H9 (cell line): ENCODE results near the gene APCDD1. TPM values are rescaled to one million over a fixed set of nuclear protein-coding genes. Genes with fewer than 3 reads are reported as not detected.

Experiments used
- DNase-seq: peaks from one replicate; pipeline ENCODE4 v3.0.0-alpha.2; 2017
- H2AFZ ChIP-seq: one replicate; pipeline ENCODE4 v1.6.1; 2013; ENCODE audit warnings: mild to moderate bottlenecking, low read length, control low read depth, moderate library complexity
- H2AK5ac ChIP-seq: 2 replicates; pipeline ENCODE4 v1.6.1; 2013; ENCODE audit warnings: low read length, control low read depth, mixed read lengths; ENCODE audit not compliant: insufficient read length
- H2BK120ac ChIP-seq: one replicate; pipeline ENCODE4 v1.6.1; 2013; ENCODE audit warnings: low read depth, mild to moderate bottlenecking, low read length, control low read depth, inconsistent platforms; ENCODE audit not compliant: poor library complexity, severe bottlenecking
- H2BK12ac ChIP-seq: 2 replicates; pipeline ENCODE4 v1.6.1; 2013; ENCODE audit warnings: low read length, control low read depth, mixed read lengths, low read depth; ENCODE audit not compliant: insufficient read length
- H2BK15ac ChIP-seq: 2 replicates; pipeline ENCODE4 v1.6.1; 2013; ENCODE audit warnings: low read depth, low read length, control low read depth
- H2BK20ac ChIP-seq: one replicate; pipeline ENCODE4 v1.6.1; 2013; ENCODE audit warnings: low read depth, mild to moderate bottlenecking, low read length, control low read depth, inconsistent platforms; ENCODE audit not compliant: poor library complexity, severe bottlenecking
- H2BK5ac ChIP-seq: 2 replicates; pipeline ENCODE4 v1.6.1; 2013; ENCODE audit warnings: low read length, control low read depth, mixed read lengths; ENCODE audit not compliant: insufficient read length
- H3K14ac ChIP-seq: 2 replicates; pipeline ENCODE4 v1.6.1; 2013; ENCODE audit warnings: low read length, control low read depth; ENCODE audit not compliant: insufficient read depth
- H3K18ac ChIP-seq: 2 replicates; pipeline ENCODE4 v1.6.1; 2013; ENCODE audit warnings: low read depth, mild to moderate bottlenecking, mixed read lengths, low read length, control low read depth; ENCODE audit not compliant: insufficient read length
- H3K23ac ChIP-seq: 2 replicates; pipeline ENCODE4 v1.6.1; 2013; ENCODE audit warnings: low read length, control low read depth, mixed read lengths, low read depth; ENCODE audit not compliant: insufficient read length
- H3K23me2 ChIP-seq: 2 replicates; pipeline ENCODE4 v1.6.1; 2013; ENCODE audit warnings: low read depth, mild to moderate bottlenecking, mixed read lengths, low read length, control low read depth; ENCODE audit not compliant: insufficient read length, poor library complexity, severe bottlenecking
- H3K27ac ChIP-seq: 2 replicates; pipeline ENCODE4 v1.5.1; 2013; ENCODE audit warnings: low read length, control low read depth, mixed read lengths, low read depth; ENCODE audit not compliant: insufficient read length
- H3K27me3 ChIP-seq: 2 replicates; pipeline ENCODE4 v1.6.1; 2013; ENCODE audit warnings: low read length, control low read depth, inconsistent platforms; ENCODE audit not compliant: insufficient read depth
- H3K4ac ChIP-seq: 2 replicates; pipeline ENCODE4 v1.6.1; 2013; ENCODE audit warnings: low read depth, mild to moderate bottlenecking, control low read depth, inconsistent platforms, low read length, moderate library complexity
- H3K4me1 ChIP-seq: 2 replicates; pipeline ENCODE4 v1.6.1; 2013; ENCODE audit warnings: low read length, control low read depth, inconsistent platforms; ENCODE audit not compliant: insufficient read depth
- H3K4me2 ChIP-seq: 2 replicates; pipeline ENCODE4 v1.6.1; 2013; ENCODE audit warnings: low read length, control low read depth, mixed read lengths; ENCODE audit not compliant: insufficient read length, insufficient read depth
- H3K56ac ChIP-seq: 2 replicates; pipeline ENCODE4 v1.6.1; 2013; ENCODE audit warnings: low read depth, mild to moderate bottlenecking, mixed read lengths, low read length, control low read depth; ENCODE audit not compliant: insufficient read length
- H3K79me1 ChIP-seq: 2 replicates; pipeline ENCODE4 v1.6.1; 2013; ENCODE audit warnings: low read depth, mild to moderate bottlenecking, moderate library complexity, low read length, control low read depth, inconsistent platforms; ENCODE audit not compliant: insufficient read depth, poor library complexity, severe bottlenecking
- H3K79me2 ChIP-seq: 2 replicates; pipeline ENCODE4 v1.6.1; 2013; ENCODE audit warnings: low read length, control low read depth, inconsistent platforms; ENCODE audit not compliant: insufficient read depth
- H3K9ac ChIP-seq: 2 replicates; pipeline ENCODE4 v1.6.1; 2013; ENCODE audit warnings: low read length, control low read depth, mixed read lengths; ENCODE audit not compliant: insufficient read length; ENCODE audit errors: extremely low read depth
- H3K9me3 ChIP-seq: one replicate; pipeline ENCODE4 v1.6.1; 2013; ENCODE audit warnings: low read depth, low read length, inconsistent platforms; ENCODE audit not compliant: control insufficient read depth
- H3T11ph ChIP-seq: one replicate; pipeline ENCODE4 v1.6.1; 2013; ENCODE audit warnings: mild to moderate bottlenecking, low read length, control low read depth, inconsistent platforms
- H4K20me1 ChIP-seq: one replicate; pipeline ENCODE4 v1.6.1; 2013; ENCODE audit not compliant: control insufficient read depth, insufficient read length, insufficient read depth
- H4K5ac ChIP-seq: 2 replicates; pipeline ENCODE4 v1.6.1; 2013; ENCODE audit warnings: low read depth, mild to moderate bottlenecking, mixed read lengths, low read length, control low read depth; ENCODE audit not compliant: insufficient read length
- H4K8ac ChIP-seq: replicated peaks from 2 replicates; pipeline ENCODE4 v1.6.1; 2013; ENCODE audit warnings: low read length, control low read depth, mixed read lengths, low read depth; ENCODE audit not compliant: insufficient read length
- H4K91ac ChIP-seq: 2 replicates; pipeline ENCODE4 v1.6.1; 2013; ENCODE audit warnings: low read depth, mild to moderate bottlenecking, moderate library complexity, mixed read lengths, low read length, control low read depth; ENCODE audit not compliant: insufficient read length
- H3K27ac Mint-ChIP-seq, 3 experiments: 2 replicates in 2 of 3; 3 replicates in 1 of 3; pipeline ENCODE4 v1.8.0; 2020 to 2021; ENCODE audit warnings: mixed read lengths in 3 of 3, mild to moderate bottlenecking in 1 of 3, moderate library complexity in 1 of 3
- H3K27me3 Mint-ChIP-seq: 2 replicates; pipeline ENCODE4 v1.8.0; 2021; ENCODE audit warnings: low read depth, mild to moderate bottlenecking, moderate library complexity, mixed read lengths
- H3K36me3 Mint-ChIP-seq, 3 experiments: 2 replicates in 2 of 3; 3 replicates in 1 of 3; pipeline ENCODE4 v1.8.0; 2020 to 2021; ENCODE audit warnings: low read depth in 3 of 3, mixed read lengths in 3 of 3; ENCODE audit not compliant: insufficient read depth in 1 of 3
- H3K4me1 Mint-ChIP-seq, 2 experiments: 2 replicates each; pipeline ENCODE4 v1.8.0; 2020; ENCODE audit warnings: mixed read lengths in 2 of 2
- H3K4me3 Mint-ChIP-seq, 2 experiments: 2 replicates in 1 of 2; 3 replicates in 1 of 2; pipeline ENCODE4 v1.8.0; 2020 to 2021; ENCODE audit warnings: mild to moderate bottlenecking in 2 of 2, mixed read lengths in 2 of 2, moderate library complexity in 1 of 2
- H3K9me3 Mint-ChIP-seq, 2 experiments: 2 replicates in 1 of 2; 3 replicates in 1 of 2; pipeline ENCODE4 v1.8.0; 2020; ENCODE audit warnings: mild to moderate bottlenecking in 2 of 2, mixed read lengths in 2 of 2, moderate library complexity in 1 of 2
- WGBS: extraction: QIAGEN DNeasy Blood & Tissue Kit; methylation state at CpG from one replicate; pipeline ENCODE4 v1.1.7; 2013; ENCODE audit warnings: missing lambda C conversion rate, low lambda C conversion rate, mixed read lengths; ENCODE audit not compliant: insufficient read length; ENCODE audit errors: extremely low coverage; 5-methylcytosine and 5-hydroxymethylcytosine counted together
- total RNA-seq: library from RNA; stranded (reverse); gene quantifications from 2 replicates; pipeline ENCODE4 v1.2.1, GENCODE V29; 2021
- TF ChIP-seq, protein P1 (sequence below): fragments of 200-600 bp; sonication (generic); conservative IDR thresholded peaks from 3 replicates; pipeline ENCODE4 v1.8.0; 2021; ENCODE audit warnings: antibody characterized with exemption, mild to moderate bottlenecking

The APCDD1 gene
- total RNA-seq, 1 experiment from 2014 or later: 1.8 TPM

DNA sequence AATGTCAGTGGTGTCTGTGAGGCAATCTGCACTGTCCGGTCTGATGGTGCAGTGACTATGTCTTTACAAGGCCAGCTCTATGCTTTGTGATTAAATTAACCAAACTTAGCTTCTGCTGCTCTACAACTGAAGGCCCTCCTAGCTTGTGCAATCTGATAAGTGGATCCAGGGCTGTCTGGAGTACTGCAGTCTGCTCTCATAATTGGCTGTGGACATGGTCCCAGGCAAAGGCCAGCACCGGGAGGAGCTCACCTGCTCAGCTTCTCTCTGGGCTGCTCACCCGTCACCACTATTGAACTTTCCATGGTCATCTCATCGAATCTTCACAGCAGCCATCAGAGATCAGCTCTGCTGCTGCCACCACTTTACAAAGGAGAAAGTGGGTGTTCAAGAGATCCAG lies 13.0 kb upstream of the APCDD1 start:
- Histone ChIP-seq H3K4me2 (no peak overlapping the region), H3K9ac (no peak overlapping the region), H3K79me2 (no peaks in the 10 kb centered on the region), H2BK5ac (no peak overlapping the region), H2BK12ac (no peak overlapping the region), H3K56ac (no peak overlapping the region), H4K5ac (no peak overlapping the region), H2BK15ac (no peak overlapping the region), H2BK20ac (no peak overlapping the region), H4K20me1 (no peaks in the 10 kb centered on the region), H3K27ac (no peak overlapping the region), H3K9me3 (no peaks in the 10 kb centered on the region), H3K79me1 (no peaks in the 10 kb centered on the region), H3K23ac (no peak overlapping the region), H2AK5ac (no peak overlapping the region), H3K27me3 (no peaks in the 10 kb centered on the region), H3K23me2 (no peaks in the 10 kb centered on the region), H2BK120ac (no peak overlapping the region), H3K4ac (no peak overlapping the region), H3K4me1 (no peaks in the 10 kb centered on the region), H2AFZ (no peak overlapping the region), H3K14ac (no peak overlapping the region), H4K8ac (no peak overlapping the region), H3K18ac (no peak overlapping the region), H4K91ac (no peak overlapping the region), H3T11ph (no peak overlapping the region)
- no CpG with 5 or more reads among the region's 4 CpGs for WGBS
- no peaks in the 10 kb centered on the region for H3K36me3 Mint-ChIP-seq
- H3K9me3 Mint-ChIP-seq: no peaks in the 10 kb centered on the region
- H3K27ac Mint-ChIP-seq: no peak overlapping the region
- DNase-seq: no peak
- TF ChIP-seq, protein P1, sequence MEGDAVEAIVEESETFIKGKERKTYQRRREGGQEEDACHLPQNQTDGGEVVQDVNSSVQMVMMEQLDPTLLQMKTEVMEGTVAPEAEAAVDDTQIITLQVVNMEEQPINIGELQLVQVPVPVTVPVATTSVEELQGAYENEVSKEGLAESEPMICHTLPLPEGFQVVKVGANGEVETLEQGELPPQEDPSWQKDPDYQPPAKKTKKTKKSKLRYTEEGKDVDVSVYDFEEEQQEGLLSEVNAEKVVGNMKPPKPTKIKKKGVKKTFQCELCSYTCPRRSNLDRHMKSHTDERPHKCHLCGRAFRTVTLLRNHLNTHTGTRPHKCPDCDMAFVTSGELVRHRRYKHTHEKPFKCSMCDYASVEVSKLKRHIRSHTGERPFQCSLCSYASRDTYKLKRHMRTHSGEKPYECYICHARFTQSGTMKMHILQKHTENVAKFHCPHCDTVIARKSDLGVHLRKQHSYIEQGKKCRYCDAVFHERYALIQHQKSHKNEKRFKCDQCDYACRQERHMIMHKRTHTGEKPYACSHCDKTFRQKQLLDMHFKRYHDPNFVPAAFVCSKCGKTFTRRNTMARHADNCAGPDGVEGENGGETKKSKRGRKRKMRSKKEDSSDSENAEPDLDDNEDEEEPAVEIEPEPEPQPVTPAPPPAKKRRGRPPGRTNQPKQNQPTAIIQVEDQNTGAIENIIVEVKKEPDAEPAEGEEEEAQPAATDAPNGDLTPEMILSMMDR: no peak
- H3K4me1 Mint-ChIP-seq: peaks cover 3 to 7% of the 10 kb centered on the region in 2 experiments
- no peak overlapping the region for H3K4me3 Mint-ChIP-seq
- H3K27me3 Mint-ChIP-seq: peaks cover 10% of the 10 kb centered on the region
